ENCODE measurements around the gene RHD. TPM values are rescaled to one million over a fixed set of nuclear protein-coding genes. Genes with fewer than 3 reads are reported as not detected.

Gene RHD
- total RNA-seq, 1 experiment from 2014 or later: not detected

- no peak for TF ChIP-seq E2F4 (CRISPR knock-in tag; IDR thresholded peaks at IDR 0.05; ENCODE audit: borderline replicate concordance, low read depth)
- TF ChIP-seq CREB1 (CRISPR knock-in tag; IDR thresholded peaks at IDR 0.05): no peak
- TF ChIP-seq ATF3 (CRISPR knock-in tag; conservative IDR thresholded peaks at IDR 0.05): no peak
- TF ChIP-seq ZMAT4 (CRISPR knock-in tag; IDR thresholded peaks at IDR 0.05): no peak
- TF ChIP-seq NFATC4 (CRISPR knock-in tag; IDR thresholded peaks at IDR 0.05): no peak
- TF ChIP-seq ZBTB43 (CRISPR knock-in tag; IDR thresholded peaks at IDR 0.05): no peak
- TF ChIP-seq AR (CRISPR knock-in tag; IDR thresholded peaks at IDR 0.05): no peak
- no peak for TF ChIP-seq FOXJ3 (CRISPR knock-in tag; IDR thresholded peaks at IDR 0.05; ENCODE audit: borderline replicate concordance)
- TF ChIP-seq FOXP4 (CRISPR knock-in tag; IDR thresholded peaks at IDR 0.05): no peak
- no peak for TF ChIP-seq MXD4 (CRISPR knock-in tag; IDR thresholded peaks at IDR 0.05; ENCODE audit: borderline replicate concordance)
- TF ChIP-seq ZNF425 (CRISPR knock-in tag; conservative IDR thresholded peaks at IDR 0.05): no peak
- no peak for TF ChIP-seq ETV6 (CRISPR knock-in tag; IDR thresholded peaks at IDR 0.05)
- no peak for TF ChIP-seq SOX15 (CRISPR knock-in tag; IDR thresholded peaks at IDR 0.05)
- TF ChIP-seq E2F5 (CRISPR knock-in tag; IDR thresholded peaks at IDR 0.05): peak; percentile 53; the same call in 1 of the 2 replicates
- no peak for TF ChIP-seq ZNF138 (CRISPR knock-in tag; conservative IDR thresholded peaks at IDR 0.05)
- TF ChIP-seq AFF4 (CRISPR knock-in tag; IDR thresholded peaks at IDR 0.05; ENCODE audit: borderline replicate concordance): no peak
- TF ChIP-seq ZNF263 (CRISPR knock-in tag; IDR thresholded peaks at IDR 0.05; ENCODE audit: low read depth): no peak
- no peak for TF ChIP-seq OVOL2 (CRISPR knock-in tag; IDR thresholded peaks at IDR 0.05; ENCODE audit: borderline replicate concordance)
- TF ChIP-seq IRF1 (CRISPR knock-in tag; IDR thresholded peaks at IDR 0.05): no peak
- TF ChIP-seq FOXK1 (CRISPR knock-in tag; IDR thresholded peaks at IDR 0.05): peak; percentile 60; the same call in 1 of the 2 replicates
These were observed 66.1 kb downstream of the RHD start, which contains the start of gene TMEM50A (continued) for GRCh38 chr1:25338188-25338981.

Data from WTC11 (cell line).